Measurements from ENCODE around the gene INSYN2B.

Gene INSYN2B

GRCh38 chr5:169922474-169922873, 57.8 kb downstream of the INSYN2B start:
- no peak for DNase-seq

DNA sequence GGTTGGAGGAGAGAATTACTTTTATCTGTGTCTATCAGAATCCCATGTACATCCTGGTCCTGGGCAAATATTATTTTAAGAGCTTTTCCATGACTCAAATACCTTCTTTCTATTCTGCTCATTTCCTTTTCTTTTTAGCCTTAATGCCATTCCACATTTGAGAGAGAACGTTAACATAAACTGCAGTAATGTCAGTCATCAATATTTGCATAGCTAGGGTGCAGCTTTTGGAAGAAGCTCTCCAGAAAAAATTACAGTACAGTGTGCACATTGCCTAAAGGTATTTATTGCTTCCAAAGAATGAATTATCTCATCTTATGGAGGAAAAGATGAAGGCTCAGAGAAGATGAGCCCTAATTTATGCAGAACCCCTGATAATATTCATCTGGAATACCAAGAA, 58.3 kb downstream of the INSYN2B start:
- no peak for DNase-seq

DNA sequence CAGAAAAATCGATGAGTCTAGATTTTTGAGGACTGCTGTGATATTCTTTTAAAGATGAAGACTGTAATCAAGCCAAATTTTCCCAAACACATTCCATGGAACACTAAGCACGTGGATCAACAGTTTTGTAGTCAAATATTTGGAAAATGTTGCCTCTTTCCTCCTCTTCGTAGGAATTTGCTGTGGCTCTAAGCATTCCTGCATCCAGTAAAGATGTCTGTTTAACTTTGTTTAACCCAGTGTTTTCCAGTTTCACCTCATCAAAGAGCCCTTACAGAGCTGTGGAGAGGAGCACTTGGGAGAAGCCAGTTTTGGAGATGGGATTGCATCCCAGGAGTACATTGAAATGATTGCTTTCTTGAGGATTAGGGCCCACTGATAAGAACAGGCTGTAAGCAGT, 58.9 kb downstream of the INSYN2B start:
- DNase-seq, result no peak

GRCh38 chr5:169920474-169920873, 59.8 kb downstream of the INSYN2B start:
- DNase-seq, result no peak

GRCh38 chr5:169918228-169918627, 62.1 kb downstream of the INSYN2B start:
- no peak for DNase-seq

DNA sequence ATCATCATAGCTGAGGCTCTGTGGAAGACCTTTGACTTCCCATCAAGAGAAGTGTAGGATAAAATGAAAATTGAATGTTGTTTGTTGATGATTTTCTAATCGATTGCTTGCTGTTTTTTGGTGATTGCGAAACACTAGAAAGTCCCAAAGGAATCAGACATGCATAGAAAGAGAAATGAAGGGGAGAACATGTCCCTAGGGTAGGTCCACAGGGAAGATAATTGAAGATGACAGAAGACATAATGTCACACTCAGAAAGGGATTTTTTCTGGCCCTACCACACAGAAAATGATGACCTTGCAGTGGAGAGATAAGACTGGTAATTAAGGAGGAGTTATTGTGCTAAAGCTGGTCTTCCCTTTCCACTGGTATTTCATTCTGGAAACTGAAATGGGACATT, 62.8 kb downstream of the INSYN2B start:
- DNase-seq, result no peak

GRCh38 chr5:169914766-169915165, 65.5 kb downstream of the INSYN2B start:
- no peak for DNase-seq

GRCh38 chr5:169913479-169913878, 66.8 kb downstream of the INSYN2B start:
- DNase-seq, result no peak

DNA sequence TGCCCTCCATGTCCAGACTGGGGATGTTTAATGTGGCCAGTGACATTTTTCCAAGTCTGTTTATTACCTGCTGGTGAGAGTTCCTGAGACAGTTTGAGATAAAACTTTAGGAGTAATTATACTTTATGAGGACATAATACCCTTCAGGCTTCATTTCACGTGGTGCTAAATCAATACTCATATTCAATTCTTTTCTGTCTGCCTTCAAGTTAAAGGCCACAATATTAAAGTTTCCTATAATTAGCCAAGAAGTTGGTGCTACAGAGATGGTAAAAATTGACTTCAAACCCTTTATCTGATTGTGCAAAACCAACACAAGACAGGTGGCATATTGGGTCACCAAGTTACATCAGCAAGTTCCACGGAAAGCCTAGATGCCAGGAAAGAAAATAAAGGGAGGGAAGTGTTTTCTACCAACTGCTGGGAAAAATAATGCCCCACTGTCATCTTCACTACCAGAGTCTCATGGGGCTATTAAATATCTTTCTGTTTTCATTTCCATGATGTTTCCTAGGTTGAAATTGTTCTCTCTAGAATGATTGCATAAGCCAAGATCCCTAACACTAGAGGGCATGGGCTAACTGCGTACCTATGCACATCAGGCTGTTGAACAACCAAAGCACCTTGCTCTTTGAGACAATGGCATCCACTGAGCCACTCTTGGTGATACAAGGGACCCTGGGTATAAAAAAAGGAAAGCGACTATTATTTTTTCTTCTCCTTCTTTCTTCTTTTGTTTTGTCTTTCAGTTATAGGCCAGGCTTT, 68.7 kb downstream of the INSYN2B start:
- DNase-seq, result no peak

GRCh38 chr5:169910393-169910792, 69.9 kb downstream of the INSYN2B start:
- no peak for DNase-seq

- DNase-seq, result no peak
Observed at GRCh38 chr5:169909945-169910344, 70.3 kb downstream of the INSYN2B start.

DNA sequence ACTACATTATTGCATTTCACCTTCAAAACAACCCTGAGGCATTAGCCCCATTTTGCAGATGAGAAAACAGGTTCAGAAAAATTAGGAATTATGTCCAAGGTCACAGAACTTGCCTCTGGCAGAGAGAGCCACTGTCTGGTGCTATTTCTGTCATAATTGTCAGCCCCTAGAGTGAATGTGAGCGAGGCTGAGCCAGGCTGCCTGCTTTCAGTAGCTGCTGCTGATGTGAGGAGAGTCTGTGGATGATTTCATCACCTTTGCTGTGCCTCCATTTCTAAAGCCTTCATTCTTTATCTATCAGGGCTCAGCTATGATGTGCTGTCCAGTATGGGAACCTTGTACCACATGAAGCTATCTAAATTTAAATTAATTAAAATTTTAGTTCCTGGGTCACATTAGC, 71.4 kb downstream of the INSYN2B start:
- DNase-seq, result no peak

DNA sequence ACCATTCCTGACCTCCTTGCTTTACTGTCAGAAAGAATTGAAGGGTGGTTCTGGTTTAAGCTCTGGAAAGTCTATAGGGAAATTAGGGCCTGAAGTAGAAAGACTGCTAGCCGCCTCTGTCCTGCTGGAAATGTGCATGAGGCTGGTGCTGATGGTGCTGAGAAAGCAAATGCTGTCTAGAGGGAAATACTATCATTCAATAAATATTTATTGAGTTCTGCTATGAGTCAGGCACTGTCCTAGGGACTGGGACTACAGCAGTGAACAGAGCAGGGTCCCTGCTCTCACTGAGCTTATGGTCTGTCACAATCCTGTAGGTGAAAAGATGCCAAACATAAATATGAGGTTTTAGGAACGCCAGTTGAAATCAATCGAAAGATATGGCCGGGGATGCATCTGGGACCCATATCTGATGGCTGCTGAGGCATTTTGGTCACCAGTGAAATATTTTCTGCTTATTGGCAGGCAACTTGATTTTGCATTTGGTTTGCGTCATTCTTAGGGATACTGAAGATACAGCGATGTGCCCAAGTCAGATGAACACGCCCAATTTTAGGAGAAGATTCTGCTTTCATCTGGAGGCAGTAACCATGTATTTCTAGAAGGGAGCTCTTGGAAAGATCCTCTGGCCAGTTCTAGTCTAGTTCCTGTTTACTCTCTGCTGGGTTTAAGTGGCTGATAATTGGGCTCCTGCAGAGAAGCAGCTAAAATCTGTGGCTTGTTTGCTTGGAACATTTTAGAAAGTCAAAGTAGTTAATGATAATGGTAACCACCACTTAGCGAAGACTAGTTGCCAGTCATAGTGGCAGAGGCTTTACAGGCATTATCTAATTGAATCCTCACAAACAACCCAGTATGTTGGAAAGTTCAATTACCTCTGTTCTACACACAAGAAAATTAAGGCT, 73.3 kb downstream of the INSYN2B start:
- DNase-seq, result no peak

DNA sequence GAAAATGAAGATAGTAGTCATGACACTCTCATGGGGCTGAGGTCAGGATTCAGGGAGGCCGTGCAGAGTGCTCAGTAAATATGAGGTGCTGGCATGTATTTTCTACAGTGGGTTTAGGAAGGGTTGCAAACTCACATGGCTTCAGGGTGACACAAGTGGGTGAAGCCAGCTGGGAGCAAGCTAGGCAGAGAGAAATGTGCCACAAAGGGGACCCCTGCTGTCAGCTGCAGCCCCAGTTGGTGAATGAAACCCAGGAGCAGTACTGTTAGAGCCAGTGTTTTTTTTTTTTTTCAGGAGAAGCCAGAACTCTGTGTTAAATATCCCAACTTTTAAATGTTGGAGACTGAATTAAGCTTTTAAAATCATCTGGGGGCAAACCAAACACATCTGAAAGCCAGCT, 75.3 kb downstream of the INSYN2B start:
- DNase-seq, result no peak

DNA sequence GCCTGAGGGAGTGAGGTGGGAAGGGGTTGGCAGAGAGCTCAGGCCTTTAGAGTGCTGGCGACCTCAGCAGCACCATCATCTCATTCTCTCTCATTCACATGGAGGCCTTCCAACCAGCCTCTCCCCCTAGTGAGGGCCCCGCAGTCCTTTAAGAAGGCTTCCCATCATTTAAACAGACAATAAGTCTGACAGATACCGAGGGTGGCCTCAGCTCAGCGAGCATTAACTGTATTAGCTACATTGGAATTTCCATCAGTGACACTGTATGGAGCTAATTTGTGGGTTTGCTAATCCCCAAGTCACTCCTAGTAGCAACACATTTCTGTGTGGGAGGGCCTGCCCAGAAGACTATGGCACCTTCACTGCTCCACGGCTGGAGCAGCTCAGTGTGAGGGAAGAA, 75.8 kb downstream of the INSYN2B start:
- no peak for DNase-seq

DNA sequence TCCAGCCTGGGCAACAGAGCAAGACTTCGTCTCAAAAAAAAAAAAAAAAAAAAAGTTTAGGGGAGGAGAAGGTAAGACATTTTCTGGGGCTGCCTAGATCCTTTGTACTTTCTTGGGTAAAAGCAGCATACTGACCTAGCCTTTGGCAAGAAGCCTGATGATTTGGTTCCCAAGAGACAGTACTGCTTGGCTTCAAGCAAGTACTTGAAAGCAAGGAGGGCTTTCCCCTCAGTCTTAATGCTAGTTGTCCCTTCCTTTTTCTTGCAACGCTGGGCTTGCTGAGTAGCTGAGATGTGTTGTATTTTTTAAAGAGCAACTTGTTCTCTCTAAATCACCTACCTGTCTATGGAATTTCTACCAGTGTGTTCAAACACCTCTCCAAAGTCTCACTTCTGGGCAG, 76.2 kb downstream of the INSYN2B start:
- DNase-seq, result no peak

DNA sequence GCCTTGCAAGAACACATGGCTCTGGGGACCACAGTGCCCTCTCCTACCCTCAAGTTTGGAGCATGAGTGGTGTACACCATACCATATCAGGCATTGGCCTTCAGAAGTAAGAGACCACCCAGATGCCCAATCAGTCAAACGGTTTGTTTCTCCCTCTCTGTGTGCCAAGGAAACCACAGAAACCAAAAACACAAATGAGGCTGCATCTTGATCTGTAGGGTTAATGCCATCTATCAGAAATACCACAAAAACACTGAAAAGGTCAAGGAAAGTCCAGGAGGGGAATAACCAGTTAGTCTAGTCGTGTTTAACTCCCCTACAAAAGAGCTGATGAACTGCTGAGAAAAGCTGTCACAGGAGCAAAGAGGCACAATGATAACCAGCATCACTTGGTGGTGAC, 78.4 kb downstream of the INSYN2B start:
- no peak for DNase-seq

GRCh38 chr5:169897481-169897880, 82.8 kb downstream of the INSYN2B start:
- DNase-seq, result no peak

DNA sequence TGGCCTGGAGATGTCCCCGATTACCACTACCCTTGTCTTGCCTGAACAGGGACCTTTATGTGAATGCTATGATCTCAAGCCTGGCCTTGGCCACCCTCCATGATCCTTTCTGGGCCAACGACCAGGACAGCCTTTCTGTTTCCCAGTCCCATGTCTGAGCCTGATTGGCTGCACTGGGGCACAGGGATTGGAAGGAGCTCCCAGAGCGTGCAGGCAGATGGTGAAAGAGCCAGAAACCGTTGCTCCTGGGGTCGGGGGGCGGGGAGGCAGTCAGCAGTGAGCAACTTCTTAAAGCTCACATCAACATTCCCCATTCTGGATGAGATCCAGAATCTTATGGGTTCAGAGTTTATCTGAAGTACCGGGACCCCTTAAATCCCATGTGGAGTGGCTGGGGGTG, 84.4 kb downstream of the INSYN2B start:
- no peak for DNase-seq

DNA sequence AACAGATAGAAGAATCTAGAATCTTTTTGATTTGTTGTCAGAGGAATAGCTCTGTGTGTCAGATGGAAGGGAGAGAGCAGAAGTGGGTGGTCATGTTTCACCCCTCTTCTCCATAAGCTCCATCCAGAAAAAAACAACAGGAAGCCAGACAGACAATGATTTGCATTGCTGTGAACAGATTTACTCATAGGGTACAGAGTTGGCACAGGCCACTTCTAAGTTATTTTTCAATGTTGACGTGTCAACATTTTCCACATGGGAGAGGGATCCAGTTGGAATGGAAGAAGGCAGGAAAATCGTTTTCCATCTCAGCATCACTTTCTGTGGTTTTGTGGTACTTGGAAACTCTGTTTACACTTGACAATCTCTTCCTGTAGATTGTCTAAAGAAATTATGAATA, 86.7 kb downstream of the INSYN2B start:
- no peak for DNase-seq

DNA sequence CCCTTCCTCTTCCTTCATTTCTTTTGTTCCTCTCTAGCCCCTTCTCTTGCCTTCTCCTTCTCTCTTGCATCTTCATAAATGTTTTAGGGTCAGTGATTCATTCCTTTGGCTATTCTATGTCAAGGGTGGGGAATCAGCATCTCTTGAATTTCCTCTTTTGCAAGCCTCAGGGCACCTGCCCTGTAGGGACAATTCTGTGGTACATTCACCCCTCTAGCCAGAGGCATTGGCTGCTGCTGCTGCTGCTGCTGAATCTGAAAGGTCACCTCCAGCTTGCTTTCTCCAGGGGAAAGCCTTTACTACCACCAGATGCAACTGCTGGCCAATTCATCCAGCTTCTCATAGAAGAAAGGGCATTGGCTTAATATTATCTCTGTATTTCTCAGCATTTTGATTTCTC, 87.3 kb downstream of the INSYN2B start:
- DNase-seq, result no peak

DNA sequence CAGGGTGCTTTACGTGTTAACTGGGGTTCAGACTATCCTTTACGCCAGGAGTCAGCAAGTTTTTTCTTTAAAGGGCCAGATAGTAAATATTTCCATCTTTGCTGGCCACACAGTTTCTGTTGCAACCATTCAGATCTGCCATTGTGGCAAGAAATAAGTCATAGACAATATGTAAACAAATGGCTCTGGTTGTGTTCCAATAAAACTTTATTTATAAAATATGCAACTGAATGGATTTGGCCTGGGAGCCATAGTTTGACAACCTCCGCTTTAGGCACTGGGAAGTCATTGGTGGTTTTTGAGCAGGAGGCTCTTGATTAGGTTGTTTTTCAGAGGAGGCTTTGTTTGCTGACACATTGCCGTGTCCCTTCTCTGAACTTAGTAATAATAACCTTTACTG, 90.7 kb downstream of the INSYN2B start:
- DNase-seq, result no peak

GRCh38 chr5:169886677-169887076, 93.6 kb downstream of the INSYN2B start:
- DNase-seq, result no peak

DNA sequence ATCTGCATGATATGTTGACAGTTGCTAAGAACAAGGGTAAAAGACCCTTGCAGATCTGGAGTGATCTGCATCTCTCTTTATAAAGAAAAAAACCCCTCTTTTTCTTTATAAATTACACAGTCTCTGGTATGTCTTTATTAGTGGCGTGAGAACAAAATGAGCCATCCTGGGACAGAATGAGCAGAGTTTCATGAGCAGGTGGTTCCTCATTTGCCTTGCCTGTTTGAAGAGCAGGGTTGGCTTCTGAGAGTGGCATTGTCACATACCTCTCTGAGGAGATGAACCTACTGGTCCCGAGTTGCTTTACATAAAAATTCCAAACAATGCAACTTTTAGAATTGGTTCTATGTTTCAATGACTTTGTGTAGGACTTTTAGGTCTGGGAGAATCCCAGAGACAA, 94.3 kb downstream of the INSYN2B start:
- no peak for DNase-seq

Measured in activated naive CD4-positive, alpha-beta T cell treated with anti-CD3 and anti-CD28 coated beads, Interleukin-2, amount 50 U/mL, for 16 hours (primary cell).